Kidney (tissue), 22 donors: ENCODE measurements around the gene CCDC13. TPM values are rescaled to one million over a fixed set of nuclear protein-coding genes. Genes with fewer than 3 reads are reported as not detected.
A peak's percentile ranks its signal among the peaks of the same experiment; 100 is the strongest.

Source experiments
- DNase-seq, 5 donors: peaks; one replicate each; pipeline ENCODE4 v3.0.0-alpha.2; 2013 to 2020
- FAIRE-seq: peaks from 2 replicates; lab custom pipeline; 2012; peaks lifted over from hg19 to GRCh38; lab: Jason Lieb, UNC
- H3K27ac ChIP-seq, 2 donors: one replicate each; pipeline ENCODE4 v1.7.0; 2013; ENCODE audit warnings: low read depth in 2 of 2, low read length in 2 of 2, inconsistent platforms in 1 of 2
- H3K27me3 ChIP-seq: one replicate; pipeline ENCODE4 v1.7.1; 2013; ENCODE audit warnings: low read length, inconsistent platforms; ENCODE audit not compliant: control insufficient read depth, insufficient read depth
- H3K36me3 ChIP-seq, 3 donors: one replicate each; pipeline versions ENCODE4 v1.7.0 to v1.7.1; 2013; ENCODE audit warnings: low read length in 3 of 3, control low read depth in 1 of 3, inconsistent platforms in 1 of 3; ENCODE audit not compliant: insufficient read depth in 3 of 3, control insufficient read depth in 2 of 3
- H3K4me1 ChIP-seq, 3 donors: one replicate each; pipeline versions ENCODE4 v1.7.0 to v1.7.1; 2013; ENCODE audit warnings: low read length in 3 of 3, inconsistent platforms in 1 of 3, low read depth in 1 of 3; ENCODE audit not compliant: control insufficient read depth in 2 of 3, insufficient read depth in 2 of 3
- H3K4me3 ChIP-seq, 3 donors: one replicate each; pipeline versions ENCODE4 v1.7.0 to v1.8.1; 2013; ENCODE audit warnings: low read length in 3 of 3, control low read depth in 1 of 3, inconsistent platforms in 1 of 3
- H3K9ac ChIP-seq, 3 donors: one replicate each; pipeline versions ENCODE4 v1.7.0 to v1.7.1; 2013; ENCODE audit warnings: low read length in 3 of 3, control low read depth in 1 of 3, inconsistent platforms in 1 of 3
- H3K9me3 ChIP-seq, 3 donors: one replicate each; pipeline versions ENCODE4 v1.7.0 to v1.7.1; 2013; ENCODE audit warnings: low read length in 3 of 3, control low read depth in 1 of 3, inconsistent platforms in 1 of 3; ENCODE audit not compliant: control insufficient read depth in 2 of 3, insufficient read depth in 1 of 3
- intact Hi-C: fragments of 100-400 bp; cut with DNase I; formaldehyde crosslinking; loops from one replicate; pipeline ENCODE4 v1.11.1; 2022
- long read RNA-seq, 10 donors: library from polyadenylated mRNA in 1 of 10; unstranded in 1 of 10; transcript quantifications; one replicate each; pipeline ENCODE4 v2.0.0 and lab custom pipeline, GENCODE V29; 2021 to 2026
- polyA plus RNA-seq: library from polyadenylated mRNA; stranded (reverse); fragments of 350-450 nt; fragmentation: Illumina TruSeq; extraction: RNeasy Lipid Tissue Mini Kit (QIAGEN cat#74804); gene quantifications from one replicate; pipeline ENCODE4 v1.2.3, GENCODE V29; 2014; ENCODE audit warnings: low read depth, low replicate concordance; ENCODE audit not compliant: insufficient read depth
- total RNA-seq: library from RNA; stranded (reverse); fragmentation: NEBNext Ultra II Directional; extraction: Animal tissue kit (Norgen Biotek cat#: 25700); gene quantifications from one replicate; pipeline ENCODE4 v1.2.1, GENCODE V29; 2021
- TF ChIP-seq, protein P1 (sequence below): IDR thresholded peaks from 3 replicates; pipeline ENCODE4 v1.5.1; 2012; ENCODE audit warnings: mild to moderate bottlenecking, moderate library complexity, borderline replicate concordance; ENCODE audit not compliant: insufficient read depth; ENCODE audit errors: extremely low read depth
- donor health status: control.
- donor health status: control.
- donor health status: control.
- donor health status: control.
- donor health status: control.
- donor health status: DM: yes; HTN: yes; CAD: no.
- donor health status: Normal renal cell carcinoma (clear cell type).

Gene CCDC13
- 5.3 TPM for total RNA-seq
- polyA plus RNA-seq: 7.0 TPM
- long read RNA-seq, donor 1: 0 reads
- long read RNA-seq, donor 2: 0 reads
- long read RNA-seq, donor 3, partial matches to known transcripts: 0 of 1 reads
- long read RNA-seq, donor 3, other reads (novel, unspliced or antisense): 0 of 1 reads
- long read RNA-seq, donor 4: 0 reads
- long read RNA-seq, donor 5: 0 reads
- long read RNA-seq, donor 6, partial matches to known transcripts: 0 of 1 reads
- long read RNA-seq, donor 6, other reads (novel, unspliced or antisense): 0 of 1 reads
- long read RNA-seq, donor 7, transcript CCDC13-207 (6 exons, 1,267 nt): major isoform, 5 of 6 reads
- long read RNA-seq, donor 7, partial matches to known transcripts: 0 of 6 reads
- long read RNA-seq, donor 7, other reads (novel, unspliced or antisense): 1 of 6 reads
- long read RNA-seq, donor 8, partial matches to known transcripts: 0 of 1 reads
- long read RNA-seq, donor 8, other reads (novel, unspliced or antisense): 0 of 1 reads
- long read RNA-seq, donor 9: 0 reads
- long read RNA-seq, donor 10: 0 reads

DNA sequence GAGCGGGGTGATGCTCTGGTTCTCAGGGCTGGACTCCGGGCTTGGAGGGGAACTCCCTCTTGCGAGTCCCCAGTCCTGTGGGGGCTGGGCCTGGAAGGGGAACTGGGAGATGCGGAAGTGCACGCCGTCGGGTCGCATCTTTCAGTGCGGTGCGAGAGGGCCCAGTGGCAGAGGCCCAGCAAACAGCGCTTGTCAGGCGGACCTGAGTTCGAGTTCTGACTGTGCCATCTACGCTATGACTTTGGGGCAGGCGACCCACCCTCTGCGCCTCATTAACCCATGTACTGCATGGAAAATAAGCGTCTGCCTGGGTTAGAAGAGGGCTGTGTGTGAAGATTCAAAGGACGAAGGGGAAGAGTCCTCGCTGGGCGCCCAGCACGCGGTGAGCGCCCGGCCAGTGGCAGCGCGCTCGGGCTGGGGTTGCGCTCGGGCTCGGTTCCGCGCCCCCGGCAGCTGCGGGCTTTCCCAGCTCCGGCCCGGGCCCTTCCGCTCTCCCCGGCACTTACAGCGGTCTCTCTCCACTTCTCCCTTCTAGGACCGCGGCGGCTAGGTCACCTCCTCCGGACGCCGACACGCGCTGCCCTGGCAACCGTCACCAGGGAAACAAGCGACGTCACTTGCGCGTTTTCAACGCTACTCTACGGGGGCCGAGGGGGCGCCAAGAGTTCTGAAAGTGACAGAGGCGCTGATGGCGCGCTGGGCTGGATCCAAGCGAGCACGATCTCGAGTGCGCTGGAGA, at the start of gene CCDC13:
Gene CCDC13 (minus strand): TSS at position 584 of the 739 bp plus-strand sequence. CDS start 14,908 bp downstream, outside the sequence.
- Histone ChIP-seq H3K4me1 (peaks cover 0 to 4% (median 4%) of the 10 kb centered on the region in 3 donors), H3K4me3 (peak within 1 kb of the TSS; percentile 69 to 85 (median 79)), H3K9me3 (no peaks in the 10 kb centered on the region), H3K27me3 (no peaks in the 10 kb centered on the region), H3K9ac (peak within 1 kb of the TSS; percentile 65 to 73 (median 69)), H3K27ac (peak within 1 kb of the TSS; percentile 47 to 53), H3K36me3 (no peaks in the 10 kb centered on the region)
- TF ChIP-seq, protein P1, sequence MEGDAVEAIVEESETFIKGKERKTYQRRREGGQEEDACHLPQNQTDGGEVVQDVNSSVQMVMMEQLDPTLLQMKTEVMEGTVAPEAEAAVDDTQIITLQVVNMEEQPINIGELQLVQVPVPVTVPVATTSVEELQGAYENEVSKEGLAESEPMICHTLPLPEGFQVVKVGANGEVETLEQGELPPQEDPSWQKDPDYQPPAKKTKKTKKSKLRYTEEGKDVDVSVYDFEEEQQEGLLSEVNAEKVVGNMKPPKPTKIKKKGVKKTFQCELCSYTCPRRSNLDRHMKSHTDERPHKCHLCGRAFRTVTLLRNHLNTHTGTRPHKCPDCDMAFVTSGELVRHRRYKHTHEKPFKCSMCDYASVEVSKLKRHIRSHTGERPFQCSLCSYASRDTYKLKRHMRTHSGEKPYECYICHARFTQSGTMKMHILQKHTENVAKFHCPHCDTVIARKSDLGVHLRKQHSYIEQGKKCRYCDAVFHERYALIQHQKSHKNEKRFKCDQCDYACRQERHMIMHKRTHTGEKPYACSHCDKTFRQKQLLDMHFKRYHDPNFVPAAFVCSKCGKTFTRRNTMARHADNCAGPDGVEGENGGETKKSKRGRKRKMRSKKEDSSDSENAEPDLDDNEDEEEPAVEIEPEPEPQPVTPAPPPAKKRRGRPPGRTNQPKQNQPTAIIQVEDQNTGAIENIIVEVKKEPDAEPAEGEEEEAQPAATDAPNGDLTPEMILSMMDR: no peak
- DNase-seq: peak; percentile 96 to 99 (median 97)
- peak; percentile 81 for FAIRE-seq
- intact Hi-C loops: no loop called here

GRCh38 chr3:42822828-42823227, 49.8 kb upstream of the CCDC13 start:
- DNase-seq: no peak
- H3K4me3 ChIP-seq: no peak overlapping the region
- no peak for FAIRE-seq
- TF ChIP-seq, protein P1: no peak
- no peak overlapping the region for H3K27ac ChIP-seq
- no peaks in the 10 kb centered on the region for H3K36me3 ChIP-seq
- H3K4me1 ChIP-seq: peaks cover 0 to 2% (median 0%) of the 10 kb centered on the region in 3 donors
- H3K9me3 ChIP-seq: no peaks in the 10 kb centered on the region
- H3K27me3 ChIP-seq: no peaks in the 10 kb centered on the region
- H3K9ac ChIP-seq: no peak overlapping the region
- intact Hi-C loops: no loop called here

GRCh38 chr3:42820746-42821051, 47.6 kb upstream of the CCDC13 start:
- H3K9me3 ChIP-seq: no peaks in the 10 kb centered on the region
- FAIRE-seq (no peak), DNase-seq (no peak)
- no peaks in the 10 kb centered on the region for H3K27me3 ChIP-seq
- no peak overlapping the region for H3K4me3 ChIP-seq
- no peaks in the 10 kb centered on the region for H3K36me3 ChIP-seq
- TF ChIP-seq, protein P1: no peak
- no peak overlapping the region for H3K9ac ChIP-seq
- H3K4me1 ChIP-seq: peaks cover 0 to 2% (median 0%) of the 10 kb centered on the region in 3 donors
- no peak overlapping the region for H3K27ac ChIP-seq
- intact Hi-C loops: no loop called here
